Measurements from ENCODE around the gene CCDC33.

Gene CCDC33

GRCh38 chr15:74384881-74385643 is 148.9 kb downstream of the CCDC33 start:
- DNase-seq = peak; percentile 69 to 72

DNA sequence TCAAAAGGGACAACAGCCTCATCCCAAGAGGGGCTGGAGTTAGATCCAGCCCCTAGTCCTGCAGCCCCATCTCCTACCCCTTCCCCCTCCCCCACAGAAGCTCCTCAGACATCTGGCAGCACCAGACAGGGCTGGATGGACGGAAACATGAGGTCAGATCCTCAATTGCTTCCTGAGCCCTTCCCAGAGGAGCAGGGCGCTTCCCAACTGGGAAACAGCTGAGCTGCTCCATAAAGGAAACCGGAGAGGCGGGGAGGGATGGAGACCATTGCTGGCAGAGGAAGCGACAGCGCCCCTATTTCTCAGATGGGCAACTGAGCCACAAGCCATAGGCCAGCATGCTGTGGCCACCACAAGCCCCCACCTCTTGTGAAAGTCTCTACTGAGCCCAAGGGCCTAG is 149.6 kb downstream of the CCDC33 start:
- DNase-seq = no peak

All from stimulated activated CD4-positive, alpha-beta T cell treated with anti-CD3 and anti-CD28 coated beads, Interleukin-2, amount 100 ng/mL, for 24 hours (primary cell).